NB4 (cell line): Measurements from ENCODE around the gene ZGRF1.

Experiments used
- DNase-seq: peaks from one replicate; pipeline ENCODE4 v3.0.0; 2010; ENCODE audit warnings: low read depth
- H3K4me3 ChIP-seq: one replicate; pipeline ENCODE4 v1.5.1; 2011; ENCODE audit warnings: mild to moderate bottlenecking, low read depth, low read length, moderate library complexity
- CTCF ChIP-seq: IDR thresholded peaks from one replicate; pipeline ENCODE4 v1.5.1; 2012; ENCODE audit warnings: low read depth, low read length
- MAX ChIP-seq: IDR thresholded peaks from 2 replicates; pipeline ENCODE4 v1.6.1; 2011; ENCODE audit warnings: low read depth, low read length
- MYC ChIP-seq: IDR thresholded peaks from 2 replicates; pipeline ENCODE4 v1.6.1; 2011; ENCODE audit warnings: low read depth, low read length
- POLR2A ChIP-seq: IDR thresholded peaks from 2 replicates; pipeline ENCODE4 v1.6.1; 2011; ENCODE audit warnings: mild to moderate bottlenecking; ENCODE audit not compliant: insufficient read length; ENCODE audit errors: extremely low read depth

The ZGRF1 gene

GRCh38 chr4:112518675-112519074, 118.0 kb downstream of the ZGRF1 start:
- DNase-seq: no peak
- no peak overlapping the region for H3K4me3 ChIP-seq
- TF ChIP-seq MAX (no peak), MYC (no peak), CTCF (no peak), POLR2A (no peak)

GRCh38 chr4:112517911-112518310, 118.8 kb downstream of the ZGRF1 start:
- no peak overlapping the region for H3K4me3 ChIP-seq
- no peak for TF ChIP-seq MYC
- TF ChIP-seq MAX: no peak
- TF ChIP-seq CTCF: no peak
- TF ChIP-seq POLR2A: no peak
- DNase-seq: no peak

- H3K4me3 ChIP-seq: peak overlapping the region; percentile 11
- TF ChIP-seq POLR2A: no peak
- peak; percentile 21 for TF ChIP-seq CTCF
- DNase-seq: peak; percentile 56
These were observed 119.6 kb downstream of the ZGRF1 start for GRCh38 chr4:112517067-112517634.

- peak overlapping the region; percentile 11 for H3K4me3 ChIP-seq
- no peak for DNase-seq
- TF ChIP-seq MAX (no peak), MYC (no peak), CTCF (no peak), POLR2A (no peak)
These were observed 120.1 kb downstream of the ZGRF1 start for GRCh38 chr4:112516471-112517066.

GRCh38 chr4:112516066-112516470, 120.6 kb downstream of the ZGRF1 start, which contains the start of gene NEUROG2:
Gene NEUROG2 (minus strand): TSS chr4:112516180. CDS start chr4:112515475, 705 bp downstream.
- peak within 1 kb of the TSS; percentile 54 for H3K4me3 ChIP-seq
- peak; percentile 66 for DNase-seq
- no peak for TF ChIP-seq CTCF
- no peak for TF ChIP-seq POLR2A
- TF ChIP-seq MAX: no peak
- TF ChIP-seq MYC: no peak
